ENCODE measurements around the gene PATJ.

DNA sequence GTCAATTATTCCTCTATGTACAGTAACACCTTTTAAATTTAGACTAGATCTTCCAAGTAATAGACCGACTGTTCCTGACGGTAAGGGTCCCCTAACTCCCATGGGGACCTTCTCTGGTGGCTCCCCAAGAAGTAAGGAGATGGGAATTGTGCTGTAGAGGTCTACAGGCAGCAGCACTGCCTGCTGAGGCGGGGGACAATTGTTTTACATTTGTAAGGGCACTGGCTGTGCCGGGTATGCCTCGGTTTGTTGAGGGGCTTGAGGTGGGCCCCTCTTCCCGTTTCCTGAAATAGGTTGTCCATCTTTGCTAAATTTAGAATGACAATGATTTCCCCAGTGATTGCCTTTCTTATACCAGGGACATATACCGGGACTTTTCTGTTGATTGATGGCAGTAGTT is 439.3 kb downstream of the PATJ start:
- TF ChIP-seq, protein P1, sequence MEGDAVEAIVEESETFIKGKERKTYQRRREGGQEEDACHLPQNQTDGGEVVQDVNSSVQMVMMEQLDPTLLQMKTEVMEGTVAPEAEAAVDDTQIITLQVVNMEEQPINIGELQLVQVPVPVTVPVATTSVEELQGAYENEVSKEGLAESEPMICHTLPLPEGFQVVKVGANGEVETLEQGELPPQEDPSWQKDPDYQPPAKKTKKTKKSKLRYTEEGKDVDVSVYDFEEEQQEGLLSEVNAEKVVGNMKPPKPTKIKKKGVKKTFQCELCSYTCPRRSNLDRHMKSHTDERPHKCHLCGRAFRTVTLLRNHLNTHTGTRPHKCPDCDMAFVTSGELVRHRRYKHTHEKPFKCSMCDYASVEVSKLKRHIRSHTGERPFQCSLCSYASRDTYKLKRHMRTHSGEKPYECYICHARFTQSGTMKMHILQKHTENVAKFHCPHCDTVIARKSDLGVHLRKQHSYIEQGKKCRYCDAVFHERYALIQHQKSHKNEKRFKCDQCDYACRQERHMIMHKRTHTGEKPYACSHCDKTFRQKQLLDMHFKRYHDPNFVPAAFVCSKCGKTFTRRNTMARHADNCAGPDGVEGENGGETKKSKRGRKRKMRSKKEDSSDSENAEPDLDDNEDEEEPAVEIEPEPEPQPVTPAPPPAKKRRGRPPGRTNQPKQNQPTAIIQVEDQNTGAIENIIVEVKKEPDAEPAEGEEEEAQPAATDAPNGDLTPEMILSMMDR (IDR thresholded peaks at IDR 0.05; ENCODE audit: insufficient read depth, low read length, poor library complexity, severe bottlenecking), result no peak
- no peak for TF ChIP-seq EZH2phosphoT487 (conservative IDR thresholded peaks at IDR 0.05; ENCODE audit: low read length)

All from SU-DHL-6 (cell line).